Measurements from ENCODE around the gene EDN1.

EDN1 gene

GRCh38 chr6:12344961-12345693 is 55.0 kb downstream of the EDN1 start:
- no peak for DNase-seq (ENCODE audit: low read depth in 2 of 3, low spot score in 2 of 3)

- DNase-seq (ENCODE audit: low read depth in 2 of 3, low spot score in 2 of 3) = no peak
Observed at GRCh38 chr6:12345694-12346058, 55.5 kb downstream of the EDN1 start.
